Renal cortical epithelial cell (primary cell): ENCODE data around the gene PNPLA4. TPM values are rescaled to one million over a fixed set of nuclear protein-coding genes. Genes with fewer than 3 reads are reported as not detected.

Experiments used
- DNase-seq: peaks from one replicate; pipeline ENCODE4 v3.0.0-alpha.2; 2011; ENCODE audit warnings: low read depth
- total RNA-seq: library from RNA; depleted of rRNA; stranded (reverse); fragments of >200 nt; gene quantifications from 2 replicates; pipeline ENCODE4 v1.2.3, GENCODE V29; 2014

The PNPLA4 gene
- total RNA-seq, 1 donor from 2014 or later: 36.1 TPM

DNA sequence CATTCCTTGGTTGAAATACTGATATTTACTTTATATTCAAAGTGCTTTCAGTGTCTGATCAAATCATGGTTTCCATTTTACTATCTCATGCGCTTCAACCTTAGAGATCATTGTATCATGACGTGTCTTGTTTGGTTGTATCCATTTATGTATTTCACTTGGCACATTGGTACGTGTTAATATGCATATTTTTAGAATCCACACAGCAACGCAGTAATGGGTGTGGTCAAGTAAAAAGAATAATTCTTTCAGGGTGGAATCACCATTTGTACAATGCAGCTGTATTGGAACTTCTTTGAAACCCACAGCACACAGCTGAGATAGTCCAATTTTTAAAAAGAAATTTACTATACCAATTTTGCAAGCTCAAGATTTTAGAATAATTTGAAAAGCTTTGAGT lies 55.2 kb downstream of the PNPLA4 start:
- DNase-seq: no peak

DNA sequence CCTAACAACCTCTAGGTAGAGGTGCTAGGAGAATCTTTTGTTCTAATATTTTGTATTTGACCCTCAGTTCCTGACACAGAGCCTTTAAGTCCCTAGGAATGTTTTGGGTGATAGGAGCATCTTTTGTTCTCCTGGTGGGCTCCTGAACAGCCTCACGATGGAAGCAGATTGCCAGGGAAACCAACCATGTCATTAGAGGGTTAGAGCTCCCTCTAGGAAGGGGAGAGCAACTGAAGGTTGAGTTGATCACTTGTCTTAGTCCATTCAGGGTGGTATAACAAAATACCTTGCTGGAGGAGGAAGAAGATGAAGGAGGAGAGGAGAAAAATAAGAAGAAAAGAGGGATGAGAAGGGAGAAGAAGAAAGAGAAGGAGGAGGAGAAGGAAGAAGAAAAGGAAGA lies 75.0 kb downstream of the PNPLA4 start:
- no peak for DNase-seq

Other genes with a start within 250 kb of the PNPLA4 start
- gene VCX, start 84.2 kb downstream of the PNPLA4 start, total RNA-seq: not detected in 2 replicates
- not detected in 2 replicates for gene VCX2, start 243.9 kb upstream of the PNPLA4 start, total RNA-seq